ENCODE results near the gene CACNA1G. TPM values are rescaled to one million over a fixed set of nuclear protein-coding genes. Genes with fewer than 3 reads are reported as not detected.

The CACNA1G gene
- total RNA-seq, 1 donor from 2014 or later = 4.9 TPM

DNA sequence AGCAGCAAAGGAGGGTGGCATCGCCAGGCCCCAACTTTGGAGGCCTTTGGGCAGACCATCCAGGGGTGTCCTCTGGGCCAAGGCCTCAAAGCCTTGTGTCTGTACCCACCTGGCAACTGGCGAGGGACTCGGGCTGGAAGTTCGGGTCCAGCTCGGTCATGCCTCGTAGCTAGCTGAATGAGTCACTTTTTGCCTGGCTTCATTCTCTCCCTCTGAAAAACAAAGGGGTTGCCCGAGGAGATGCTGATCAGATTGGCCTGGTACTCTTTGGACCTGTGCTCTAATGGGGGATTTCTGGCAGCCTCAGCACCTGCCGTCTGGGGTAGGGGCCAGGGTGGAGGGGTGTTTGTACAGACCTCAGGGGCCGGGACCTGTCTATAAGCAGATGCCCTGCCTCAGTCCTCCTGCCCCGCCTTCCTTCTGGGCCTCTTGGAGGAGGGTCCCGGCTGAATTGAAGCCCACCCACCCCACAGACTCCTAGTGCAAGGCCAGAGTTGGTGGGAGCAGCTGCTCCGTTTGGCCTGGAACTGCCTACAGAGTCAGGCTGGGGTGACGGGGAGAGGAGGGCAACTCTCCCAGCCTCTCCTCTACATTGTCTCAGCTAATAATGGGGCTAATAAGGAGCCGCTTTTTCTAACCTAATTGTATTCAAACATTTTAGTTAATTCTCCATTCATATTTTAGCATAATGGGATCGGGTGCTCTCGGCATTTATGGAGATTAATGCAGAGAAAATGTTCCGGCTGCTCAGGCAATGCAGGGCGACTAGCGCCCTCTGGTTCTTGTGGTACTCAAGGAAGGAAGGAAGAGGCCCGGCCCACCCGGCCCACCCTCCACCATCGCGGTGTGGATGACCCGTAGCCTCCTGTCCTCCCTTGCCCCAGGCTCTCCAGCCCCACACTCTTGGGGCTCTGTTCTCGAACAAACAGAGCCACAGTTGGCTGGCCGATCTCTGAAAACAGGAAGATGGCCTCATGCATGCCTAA, 52.8 kb downstream of the CACNA1G start:
- Histone ChIP-seq H3K4me1 (peaks cover 5% of the 10 kb centered on the region), H3K9me3 (no peaks in the 10 kb centered on the region), H3K27me3 (no peaks in the 10 kb centered on the region), H3K4me3 (no peak overlapping the region), H3K27ac (no peak overlapping the region), H3K36me3 (no peaks in the 10 kb centered on the region)
- TF ChIP-seq POLR2AphosphoS5 (IDR thresholded peaks at IDR 0.05; ENCODE audit: insufficient read depth in 1 of 2, low read depth in 1 of 2) (no peak), POLR2A (IDR thresholded peaks at IDR 0.05) (no peak)
- TF ChIP-seq, protein P1, sequence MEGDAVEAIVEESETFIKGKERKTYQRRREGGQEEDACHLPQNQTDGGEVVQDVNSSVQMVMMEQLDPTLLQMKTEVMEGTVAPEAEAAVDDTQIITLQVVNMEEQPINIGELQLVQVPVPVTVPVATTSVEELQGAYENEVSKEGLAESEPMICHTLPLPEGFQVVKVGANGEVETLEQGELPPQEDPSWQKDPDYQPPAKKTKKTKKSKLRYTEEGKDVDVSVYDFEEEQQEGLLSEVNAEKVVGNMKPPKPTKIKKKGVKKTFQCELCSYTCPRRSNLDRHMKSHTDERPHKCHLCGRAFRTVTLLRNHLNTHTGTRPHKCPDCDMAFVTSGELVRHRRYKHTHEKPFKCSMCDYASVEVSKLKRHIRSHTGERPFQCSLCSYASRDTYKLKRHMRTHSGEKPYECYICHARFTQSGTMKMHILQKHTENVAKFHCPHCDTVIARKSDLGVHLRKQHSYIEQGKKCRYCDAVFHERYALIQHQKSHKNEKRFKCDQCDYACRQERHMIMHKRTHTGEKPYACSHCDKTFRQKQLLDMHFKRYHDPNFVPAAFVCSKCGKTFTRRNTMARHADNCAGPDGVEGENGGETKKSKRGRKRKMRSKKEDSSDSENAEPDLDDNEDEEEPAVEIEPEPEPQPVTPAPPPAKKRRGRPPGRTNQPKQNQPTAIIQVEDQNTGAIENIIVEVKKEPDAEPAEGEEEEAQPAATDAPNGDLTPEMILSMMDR (IDR thresholded peaks at IDR 0.05) = no peak
- DNase-seq (ENCODE audit: extremely low spot score in 2 of 2) = no peak
- intact Hi-C loops (cut with DNase I) = no loop called here

DNA sequence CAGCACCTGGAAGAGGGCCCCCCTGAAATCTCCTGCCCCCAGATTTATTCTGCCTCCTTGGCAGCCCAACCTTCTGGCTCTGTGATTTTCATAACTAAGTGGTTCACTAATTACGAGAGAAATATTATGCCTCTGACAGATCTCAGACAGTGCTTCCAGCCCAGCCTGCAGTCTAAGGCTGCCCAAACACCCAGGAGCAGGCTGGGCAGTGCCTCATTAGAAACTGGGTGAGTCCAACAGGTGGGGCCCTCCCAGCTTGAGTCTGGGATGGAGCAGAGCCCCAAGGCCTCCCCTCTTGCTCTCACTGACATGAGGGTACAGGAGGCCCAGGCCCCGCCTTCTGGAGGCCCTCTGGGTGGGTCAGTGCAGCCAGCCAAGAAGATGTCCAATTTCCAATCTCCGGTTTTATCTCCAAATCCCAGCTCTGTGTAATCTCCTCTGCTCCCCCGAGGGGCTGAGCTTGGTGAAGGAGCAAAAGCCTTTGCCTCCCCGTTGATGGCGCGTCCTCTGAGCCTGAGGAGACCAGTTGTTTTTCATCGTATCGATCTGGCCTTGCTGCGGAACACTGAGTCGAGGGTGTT, 54.0 kb downstream of the CACNA1G start:
- H3K27me3 ChIP-seq = no peaks in the 10 kb centered on the region
- H3K9me3 ChIP-seq = no peaks in the 10 kb centered on the region
- no peak overlapping the region for H3K27ac ChIP-seq
- no peaks in the 10 kb centered on the region for H3K36me3 ChIP-seq
- no peak for TF ChIP-seq POLR2AphosphoS5 (IDR thresholded peaks at IDR 0.05; ENCODE audit: insufficient read depth in 1 of 2, low read depth in 1 of 2)
- TF ChIP-seq POLR2A (IDR thresholded peaks at IDR 0.05) = no peak
- no peak overlapping the region for H3K4me3 ChIP-seq
- intact Hi-C loops (cut with DNase I) = no loop called here
- no peak for DNase-seq (ENCODE audit: extremely low spot score in 2 of 2)
- peaks cover 7% of the 10 kb centered on the region for H3K4me1 ChIP-seq

DNA sequence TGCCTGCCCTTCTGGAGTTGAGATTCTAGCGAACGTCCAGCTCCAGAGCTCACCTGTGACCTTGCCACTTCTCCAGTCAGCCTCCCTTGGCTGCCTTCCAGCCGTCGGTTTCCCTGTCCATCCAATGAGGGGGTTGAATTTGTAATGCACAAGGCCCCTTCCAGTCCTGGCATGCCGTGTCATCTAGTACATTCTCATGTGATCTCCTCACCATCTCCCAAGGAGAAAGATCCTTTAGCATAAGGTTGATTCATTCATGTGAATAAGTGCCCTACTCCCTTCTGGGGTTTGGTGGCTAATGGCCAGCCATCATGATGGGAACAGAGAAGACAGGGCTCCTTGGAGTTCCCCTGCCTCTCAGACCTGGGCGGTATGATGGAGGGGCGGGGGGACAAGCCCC, 55.3 kb downstream of the CACNA1G start:
- Histone ChIP-seq H3K36me3 (no peaks in the 10 kb centered on the region), H3K27ac (no peak overlapping the region), H3K4me3 (no peak overlapping the region), H3K27me3 (no peaks in the 10 kb centered on the region), H3K9me3 (no peaks in the 10 kb centered on the region), H3K4me1 (peaks cover 7% of the 10 kb centered on the region)
- no peak for DNase-seq (ENCODE audit: extremely low spot score in 2 of 2)
- TF ChIP-seq, protein P1 (IDR thresholded peaks at IDR 0.05) = no peak
- TF ChIP-seq POLR2A (IDR thresholded peaks at IDR 0.05) (no peak), POLR2AphosphoS5 (IDR thresholded peaks at IDR 0.05; ENCODE audit: insufficient read depth in 1 of 2, low read depth in 1 of 2) (no peak)
- intact Hi-C loops (cut with DNase I) = no loop called here

DNA sequence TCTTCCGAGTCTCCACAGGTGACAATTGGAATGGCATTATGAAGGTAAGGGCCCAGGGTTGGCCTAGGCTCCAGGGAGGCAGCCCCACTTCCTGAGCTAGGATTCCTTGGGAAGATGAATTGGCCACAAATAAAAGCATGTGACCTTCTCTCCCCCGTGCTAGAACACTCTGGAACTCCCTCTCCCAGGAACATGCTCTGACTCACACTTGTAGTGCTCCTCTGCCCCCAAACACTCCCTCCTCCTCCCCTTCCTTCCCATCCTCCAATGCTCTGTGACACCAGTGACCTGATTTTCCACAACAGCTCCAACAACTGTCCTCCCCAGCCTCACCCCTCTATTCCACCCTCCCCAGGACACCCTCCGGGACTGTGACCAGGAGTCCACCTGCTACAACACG, 57.8 kb downstream of the CACNA1G start:
- intact Hi-C loops (cut with DNase I) = no loop called here
- TF ChIP-seq POLR2A (IDR thresholded peaks at IDR 0.05) (no peak), POLR2AphosphoS5 (IDR thresholded peaks at IDR 0.05; ENCODE audit: insufficient read depth in 1 of 2, low read depth in 1 of 2) (no peak)
- TF ChIP-seq, protein P1 (IDR thresholded peaks at IDR 0.05) = no peak
- H3K4me1 ChIP-seq = peaks cover 7% of the 10 kb centered on the region
- no peaks in the 10 kb centered on the region for H3K9me3 ChIP-seq
- no peak overlapping the region for H3K27ac ChIP-seq
- no peaks in the 10 kb centered on the region for H3K27me3 ChIP-seq
- no peak overlapping the region for H3K4me3 ChIP-seq
- DNase-seq (ENCODE audit: extremely low spot score in 2 of 2) = no peak
- no peaks in the 10 kb centered on the region for H3K36me3 ChIP-seq

DNA sequence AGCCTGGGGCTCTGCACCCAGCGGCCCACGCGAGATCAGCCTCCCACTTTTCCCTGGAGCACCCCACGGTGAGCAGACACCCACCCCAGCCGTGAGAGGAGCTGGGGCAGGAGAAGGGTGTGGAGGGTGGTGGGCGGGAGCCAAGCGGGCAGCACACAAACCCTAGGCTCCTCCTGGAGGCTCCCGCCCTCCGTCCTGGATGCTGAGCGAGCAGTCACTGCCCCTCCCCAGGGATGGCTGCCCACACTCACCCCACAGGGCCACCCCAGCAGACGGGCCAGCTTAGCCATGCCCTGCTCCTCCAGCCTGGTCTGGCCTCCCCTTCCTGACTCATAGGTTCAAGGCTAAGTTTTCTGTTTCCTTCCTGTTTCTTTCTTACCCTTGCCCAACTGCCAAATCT, 58.4 kb downstream of the CACNA1G start:
- peaks cover 7% of the 10 kb centered on the region for H3K4me1 ChIP-seq
- no peak for DNase-seq (ENCODE audit: extremely low spot score in 2 of 2)
- intact Hi-C loops (cut with DNase I) = no loop called here
- H3K36me3 ChIP-seq = no peaks in the 10 kb centered on the region
- no peak overlapping the region for H3K27ac ChIP-seq
- H3K4me3 ChIP-seq = no peak overlapping the region
- TF ChIP-seq POLR2AphosphoS5 (IDR thresholded peaks at IDR 0.05; ENCODE audit: insufficient read depth in 1 of 2, low read depth in 1 of 2) (no peak), POLR2A (IDR thresholded peaks at IDR 0.05) (no peak)
- TF ChIP-seq, protein P1 (IDR thresholded peaks at IDR 0.05) = no peak
- H3K9me3 ChIP-seq = no peaks in the 10 kb centered on the region
- no peaks in the 10 kb centered on the region for H3K27me3 ChIP-seq

All from vagina (tissue), 2 donors.